ELR (cell line): ENCODE results near the gene YAE1.

Experiments
- DNase-seq: peaks from one replicate; pipeline ENCODE4 v3.0.0-alpha.2; 2015; ENCODE audit warnings: low read depth

Gene YAE1

DNA sequence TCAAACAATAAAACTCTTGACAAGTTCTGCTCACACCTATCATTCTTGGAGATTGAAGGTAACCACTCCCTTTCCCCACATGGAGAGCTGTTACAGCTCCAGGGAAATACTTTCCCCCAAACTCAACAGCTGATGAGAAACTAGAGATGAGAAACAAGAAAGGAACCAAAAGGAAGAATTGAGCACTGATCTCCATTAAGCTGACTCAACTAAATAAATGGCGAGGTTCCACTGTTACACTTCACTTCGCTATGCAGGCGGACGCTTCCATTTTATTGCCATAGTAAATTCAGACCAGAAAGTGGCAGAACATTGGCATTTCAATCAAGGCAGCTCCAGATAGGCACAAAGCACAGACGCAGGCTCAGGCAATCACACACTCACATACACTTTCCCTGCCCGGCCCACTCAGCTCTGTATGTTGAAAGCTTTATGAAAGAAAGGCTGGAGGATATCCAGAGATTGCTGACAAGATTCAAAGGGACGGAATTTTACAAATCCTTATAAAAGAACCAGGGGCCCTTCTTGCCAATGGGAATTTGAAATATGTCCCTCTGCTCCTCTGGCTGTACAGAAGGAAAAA lies 11.5 kb upstream of the YAE1 start:
- DNase-seq, result peak; percentile 12

DNA sequence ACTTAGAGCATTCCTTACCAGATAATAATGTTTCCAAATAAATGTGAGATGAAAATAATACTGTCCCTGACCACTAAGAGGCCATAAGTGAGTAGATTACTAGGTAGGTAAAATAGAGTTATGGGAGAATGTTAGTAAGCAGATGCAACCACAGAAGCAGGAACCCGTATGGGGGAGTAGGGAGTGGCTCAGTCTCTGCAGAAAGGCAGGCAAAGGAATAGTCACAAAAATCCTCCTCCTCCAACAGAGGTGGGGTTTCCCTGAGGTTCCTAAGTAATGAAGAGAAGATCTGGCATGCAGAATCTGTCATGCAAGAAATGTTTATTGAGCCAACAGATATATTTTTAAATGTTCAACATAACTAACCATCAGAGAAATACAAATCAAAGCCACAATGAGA lies 9.0 kb upstream of the YAE1 start:
- no peak for DNase-seq

DNA sequence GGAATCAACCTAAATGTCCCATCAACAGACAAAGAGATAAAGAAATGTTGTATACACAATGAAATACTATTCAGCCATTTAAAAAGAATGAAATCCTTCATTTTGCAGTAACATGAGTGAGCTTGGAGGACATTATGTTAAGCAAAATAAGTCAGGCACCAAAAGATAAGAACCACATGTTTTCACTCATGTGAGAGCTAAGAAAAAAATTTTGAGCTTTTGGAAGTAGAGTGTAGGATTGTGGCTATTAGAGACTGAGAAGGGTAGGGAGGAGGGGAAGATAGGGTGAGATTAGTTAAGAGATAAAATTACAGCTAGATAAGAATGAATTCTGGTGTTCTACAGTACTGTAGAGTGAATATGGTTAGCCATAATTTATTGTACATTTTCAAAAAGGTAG lies 8.3 kb upstream of the YAE1 start:
- no peak for DNase-seq

DNA sequence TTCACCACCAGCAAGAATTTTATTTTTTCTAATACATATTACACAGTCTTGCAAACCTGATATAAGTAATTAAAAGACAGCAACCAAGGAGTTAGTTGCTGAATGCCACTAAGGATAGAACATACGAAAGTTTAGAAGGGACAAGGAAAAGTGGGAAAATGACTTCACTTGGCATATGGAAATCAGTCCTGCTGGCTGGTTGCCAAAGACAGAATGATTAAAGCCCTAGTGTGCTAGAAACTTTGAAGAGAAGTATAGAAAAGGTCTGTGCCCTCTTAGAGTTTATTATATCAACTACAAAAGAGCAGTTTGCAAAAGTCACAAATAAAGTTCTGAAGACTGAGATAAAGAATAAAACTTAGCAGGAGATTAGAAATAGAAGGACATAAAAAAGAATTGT lies 5.8 kb upstream of the YAE1 start:
- DNase-seq, result no peak

- DNase-seq, result no peak
These were observed 5.2 kb upstream of the YAE1 start for GRCh38 chr7:39560997-39561396.

DNA sequence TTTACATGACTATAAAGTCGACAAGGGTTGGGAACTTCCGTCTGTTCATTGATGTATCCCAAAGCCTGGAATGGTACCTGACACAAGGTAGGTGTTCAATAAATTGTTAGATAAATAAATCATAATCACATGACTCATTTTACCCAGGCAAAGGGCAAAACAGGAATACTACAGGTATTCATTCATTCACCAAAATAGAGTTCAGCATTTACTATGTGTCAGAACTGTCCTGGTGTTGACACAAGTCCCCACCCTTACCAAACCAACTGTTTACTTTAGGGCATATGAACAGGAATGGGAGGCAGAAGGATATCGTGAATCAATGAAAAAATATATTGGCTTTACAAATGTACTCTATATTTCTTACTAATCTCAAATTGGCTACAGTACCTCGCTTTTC lies 666 bp upstream of the YAE1 start:
- no peak for DNase-seq

- DNase-seq, result peak; percentile 38
These were observed 1.1 kb downstream of the YAE1 start for GRCh38 chr7:39567294-39567693.

DNA sequence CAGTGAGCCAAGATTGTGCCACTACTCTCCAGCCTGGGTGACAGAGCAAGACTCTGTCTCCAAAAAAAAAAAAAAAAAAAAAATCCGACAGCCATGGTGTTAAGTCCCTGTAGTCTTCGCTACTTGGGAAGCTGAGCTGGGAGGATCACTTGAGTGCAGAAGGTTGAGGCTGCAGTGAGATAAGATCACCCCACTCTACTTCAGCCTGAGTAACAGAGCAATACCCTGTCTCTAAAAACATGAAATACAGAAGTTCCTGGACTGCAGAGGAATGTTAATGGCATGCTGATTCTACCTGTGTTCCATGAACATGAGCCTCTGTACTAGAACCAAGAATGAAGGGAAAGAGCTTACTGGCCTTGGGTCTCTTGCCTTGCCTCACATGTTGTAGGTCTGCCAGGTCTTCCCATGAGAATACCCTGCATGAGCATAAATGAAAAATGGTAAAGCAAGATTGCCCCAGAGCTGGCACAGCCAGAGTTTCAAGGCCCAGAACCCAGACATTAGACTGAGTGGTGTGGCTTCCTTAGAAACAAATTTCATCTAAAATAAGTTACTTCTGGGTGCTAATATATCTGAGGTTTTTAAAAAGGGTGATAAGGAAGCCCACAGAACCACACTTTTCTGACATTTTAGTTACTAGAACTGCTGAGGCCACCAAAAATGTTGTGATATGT lies 8.6 kb downstream of the YAE1 start:
- DNase-seq, result no peak

- DNase-seq, result no peak
These were observed 11.1 kb downstream of the YAE1 start for GRCh38 chr7:39577229-39577874.

- DNase-seq, result peak; percentile 95
These were observed 14.1 kb downstream of the YAE1 start for GRCh38 chr7:39580149-39580874.

DNA sequence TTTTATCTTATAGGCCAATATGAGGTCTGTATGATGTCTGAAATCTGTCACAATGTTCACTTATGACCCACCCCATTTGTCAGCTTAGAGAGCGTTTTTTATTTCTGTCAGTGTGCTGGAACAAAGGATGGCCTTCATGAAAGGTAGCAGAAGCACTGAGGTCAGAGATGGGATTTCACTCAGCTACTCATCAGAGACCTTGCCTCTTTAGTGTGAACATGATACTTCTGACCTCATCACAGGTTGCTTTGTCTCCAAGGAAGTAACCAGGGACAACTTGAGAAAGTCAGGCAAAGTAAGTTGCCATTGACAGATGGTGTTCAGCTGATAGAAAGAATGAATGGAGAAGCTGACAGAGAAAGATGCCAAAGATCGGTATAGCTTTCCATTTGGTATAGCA lies 16.3 kb downstream of the YAE1 start:
- no peak for DNase-seq

DNA sequence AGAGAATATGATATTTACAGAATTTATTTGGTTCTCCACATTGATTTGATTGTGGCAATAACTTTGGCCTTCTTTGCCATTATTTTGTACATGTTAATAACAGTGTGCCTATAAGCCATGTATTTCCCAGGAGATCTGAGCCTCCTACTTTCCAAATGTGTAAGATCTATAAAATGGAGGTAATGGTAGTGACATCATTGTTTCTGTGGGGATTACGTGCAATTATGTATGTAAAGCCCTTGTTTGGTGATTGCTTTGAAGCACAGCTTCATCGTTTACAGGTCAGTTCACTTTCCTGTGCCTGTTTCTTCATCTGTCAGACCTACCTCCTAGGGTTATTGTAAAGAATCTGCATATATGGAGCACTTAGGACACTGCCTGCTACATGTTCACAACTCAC lies 17.3 kb downstream of the YAE1 start:
- DNase-seq, result no peak

DNA sequence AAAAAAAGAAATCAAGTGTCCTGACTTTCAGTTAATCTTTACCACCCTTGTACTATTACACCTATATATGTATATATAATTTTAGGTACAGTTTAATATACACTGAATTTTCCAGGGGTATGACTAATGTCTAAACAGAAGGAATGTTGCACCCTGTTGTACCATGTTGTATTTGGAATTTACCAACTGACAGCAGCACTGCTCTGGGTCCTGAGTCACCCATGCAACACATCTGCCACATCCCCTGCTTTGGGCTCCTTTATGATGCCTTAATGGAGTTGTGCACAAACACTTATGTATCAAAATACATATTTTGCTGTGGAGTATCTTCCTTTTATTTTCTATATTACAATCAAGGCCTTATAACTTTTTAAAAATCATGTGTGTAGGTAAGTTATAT lies 21.2 kb downstream of the YAE1 start:
- peak; percentile 86 for DNase-seq

- peak; percentile 45 for DNase-seq
These were observed 22.2 kb downstream of the YAE1 start for GRCh38 chr7:39588416-39588815.

GRCh38 chr7:39589323-39590111 lies 23.3 kb downstream of the YAE1 start:
- peak; percentile 95 for DNase-seq

- DNase-seq, result peak; percentile 86
These were observed 26.4 kb downstream of the YAE1 start for GRCh38 chr7:39592586-39592985.

GRCh38 chr7:39594988-39595620 lies 28.9 kb downstream of the YAE1 start:
- DNase-seq, result no peak

GRCh38 chr7:39602351-39602750 lies 36.1 kb downstream of the YAE1 start:
- peak; percentile 72 for DNase-seq

GRCh38 chr7:39603924-39604323 lies 37.7 kb downstream of the YAE1 start:
- DNase-seq, result no peak

GRCh38 chr7:39605087-39605486 lies 38.9 kb downstream of the YAE1 start:
- DNase-seq, result peak; percentile 89

DNA sequence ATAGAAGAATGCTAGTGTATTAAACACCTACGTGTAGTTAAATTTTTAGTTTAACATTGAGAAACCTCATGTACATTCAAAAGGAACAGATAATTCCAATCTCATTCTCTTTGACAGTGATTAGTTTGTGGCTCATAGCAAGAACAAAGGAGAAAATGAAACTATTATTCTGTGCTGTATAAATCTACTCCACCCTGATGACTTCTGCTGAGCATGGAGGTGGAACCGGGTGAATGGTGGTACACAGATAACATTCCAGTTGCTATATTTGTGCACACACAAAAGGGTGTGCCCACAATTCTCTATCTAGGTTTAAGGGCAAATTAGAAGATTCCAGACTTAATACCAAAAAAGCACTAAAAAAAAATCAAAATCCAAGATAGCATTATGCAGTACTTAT lies 40.1 kb downstream of the YAE1 start:
- no peak for DNase-seq

GRCh38 chr7:39606941-39607340 lies 40.7 kb downstream of the YAE1 start:
- no peak for DNase-seq
